Chondrocyte (in vitro differentiated cells): Measurements from ENCODE around the gene TPX2. TPM values are rescaled to one million over a fixed set of nuclear protein-coding genes. Genes with fewer than 3 reads are reported as not detected.

Experiments used
- DNase-seq: peaks from one replicate; pipeline ENCODE4 v3.0.0; 2021; ENCODE audit warnings: mixed read lengths, low spot score
- H3K27ac Mint-ChIP-seq: one replicate; pipeline ENCODE4 v1.8.0; 2021; ENCODE audit warnings: mild to moderate bottlenecking, moderate library complexity, mixed read lengths; ENCODE audit not compliant: unreplicated experiment
- H3K27me3 Mint-ChIP-seq: 2 replicates; pipeline ENCODE4 v1.8.0; 2021; ENCODE audit warnings: low read depth, mixed read lengths
- H3K36me3 Mint-ChIP-seq: 2 replicates; pipeline ENCODE4 v1.8.0; 2021; ENCODE audit warnings: low read depth, mixed read lengths
- H3K4me1 Mint-ChIP-seq: 2 replicates; pipeline ENCODE4 v1.8.0; 2021; ENCODE audit warnings: low read depth, mild to moderate bottlenecking, mixed read lengths
- H3K4me3 Mint-ChIP-seq: one replicate; pipeline ENCODE4 v1.8.0; 2021; ENCODE audit warnings: mild to moderate bottlenecking, moderate library complexity, mixed read lengths; ENCODE audit not compliant: unreplicated experiment
- H3K9me3 Mint-ChIP-seq: 2 replicates; pipeline ENCODE4 v1.8.0; 2021; ENCODE audit warnings: low read depth, mixed read lengths
- CTCF ChIP-seq: fragments of 200-600 bp; sonication (generic); IDR thresholded peaks from 2 replicates; pipeline ENCODE4 v1.5.0; 2021; ENCODE audit warnings: antibody characterized with exemption, mild to moderate bottlenecking, moderate library complexity
- total RNA-seq: library from RNA; stranded (reverse); gene quantifications from 3 replicates; pipeline ENCODE4 v1.2.1, GENCODE V29; 2021

The TPX2 gene
- total RNA-seq, 1 donor from 2014 or later, result 49.6 TPM

- DNase-seq, result no peak
- H3K27me3 Mint-ChIP-seq, result no peaks in the 10 kb centered on the region
- no peaks in the 10 kb centered on the region for H3K9me3 Mint-ChIP-seq
- H3K4me3 Mint-ChIP-seq, result no peak overlapping the region
- H3K36me3 Mint-ChIP-seq, result peaks cover 18% of the 10 kb centered on the region
- H3K4me1 Mint-ChIP-seq, result peaks cover 64% of the 10 kb centered on the region
- TF ChIP-seq CTCF, result no peak
- peak overlapping the region; percentile 99 for H3K27ac Mint-ChIP-seq
These were observed 39.0 kb upstream of the TPX2 start for GRCh38 chr20:31699801-31700728.

- DNase-seq, result no peak
- Mint-ChIP-seq H3K36me3 (peaks cover 17% of the 10 kb centered on the region), H3K9me3 (no peaks in the 10 kb centered on the region), H3K27me3 (no peaks in the 10 kb centered on the region), H3K27ac (peak overlapping the region; percentile 99), H3K4me1 (peaks cover 61% of the 10 kb centered on the region), H3K4me3 (no peak overlapping the region)
- TF ChIP-seq CTCF, result no peak
These were observed 38.3 kb upstream of the TPX2 start for GRCh38 chr20:31700747-31701146.

GRCh38 chr20:31701591-31701990 lies 37.5 kb upstream of the TPX2 start:
- Mint-ChIP-seq H3K4me3 (no peak overlapping the region), H3K36me3 (peaks cover 19% of the 10 kb centered on the region), H3K9me3 (no peaks in the 10 kb centered on the region), H3K27ac (peak overlapping the region; percentile 82), H3K27me3 (no peaks in the 10 kb centered on the region), H3K4me1 (peaks cover 55% of the 10 kb centered on the region)
- TF ChIP-seq CTCF, result no peak
- no peak for DNase-seq

DNA sequence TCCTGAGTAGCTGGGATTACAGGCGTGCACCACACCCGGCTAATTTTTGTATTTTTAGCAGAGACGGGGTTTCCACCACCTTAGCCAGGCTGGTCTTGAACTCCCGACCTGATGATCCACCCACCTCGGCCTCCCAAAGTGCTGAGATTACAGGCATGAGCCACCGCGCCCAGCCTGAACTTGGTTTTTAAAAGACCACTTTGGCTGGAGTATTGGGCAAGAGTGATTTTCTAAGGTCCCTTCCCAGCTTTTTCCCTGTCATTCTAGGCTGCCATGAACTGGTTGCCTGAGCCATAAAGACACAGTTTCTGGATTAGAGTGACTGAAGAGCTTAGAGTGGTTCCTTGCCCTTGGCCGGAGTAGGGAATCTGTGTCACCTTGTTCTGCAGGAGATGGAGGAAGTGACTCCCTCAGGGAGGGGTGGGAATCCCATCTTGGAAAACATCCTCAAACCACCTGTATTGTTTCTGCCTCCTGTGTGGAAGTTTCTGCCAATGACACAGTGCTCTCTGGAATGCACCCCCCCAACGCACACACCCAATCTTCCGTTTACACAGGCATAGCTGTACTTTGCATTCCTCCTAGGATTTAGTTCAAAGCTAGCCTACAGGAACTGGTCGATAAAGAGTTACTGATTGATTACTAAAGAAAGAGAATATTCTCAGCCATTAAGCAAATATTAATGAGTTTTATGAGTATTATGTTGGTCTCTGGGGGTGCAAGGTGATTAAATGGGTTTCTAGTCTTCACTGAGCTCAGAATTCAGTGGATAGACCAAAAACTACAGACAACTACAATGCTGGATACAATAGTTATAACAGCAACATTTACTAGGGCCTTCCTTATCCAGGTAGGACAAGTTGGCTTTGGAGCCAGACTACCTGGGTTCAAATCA lies 34.6 kb upstream of the TPX2 start:
- Mint-ChIP-seq H3K27me3 (no peaks in the 10 kb centered on the region), H3K27ac (peak overlapping the region; percentile 88), H3K36me3 (peaks cover 26% of the 10 kb centered on the region), H3K4me1 (peaks cover 52% of the 10 kb centered on the region), H3K9me3 (no peaks in the 10 kb centered on the region), H3K4me3 (no peak overlapping the region)
- no peak for TF ChIP-seq CTCF
- no peak for DNase-seq

GRCh38 chr20:31705191-31705590 lies 33.9 kb upstream of the TPX2 start:
- Mint-ChIP-seq H3K27ac (peak overlapping the region; percentile 24), H3K27me3 (no peaks in the 10 kb centered on the region), H3K4me3 (no peak overlapping the region), H3K4me1 (peaks cover 49% of the 10 kb centered on the region), H3K9me3 (no peaks in the 10 kb centered on the region), H3K36me3 (peaks cover 29% of the 10 kb centered on the region)
- no peak for DNase-seq
- no peak for TF ChIP-seq CTCF
